Fibroblast of lung (primary cell): ENCODE results near the gene ZSCAN20. TPM values are rescaled to one million over a fixed set of nuclear protein-coding genes. Genes with fewer than 3 reads are reported as not detected.

ENCODE experiments used
- DNase-seq, 2 donors: peaks; one replicate each; pipeline versions ENCODE4 v3.0.0 to v3.0.0-alpha.2; 2010; ENCODE audit warnings: low read depth in 2 of 2
- H2AFZ ChIP-seq: 2 replicates; pipeline ENCODE4 v1.5.1; 2012; ENCODE audit warnings: low read length, control low read depth, inconsistent platforms
- H3K27ac ChIP-seq: 2 replicates; pipeline ENCODE4 v1.5.1; 2011; ENCODE audit warnings: low read length, control low read depth; ENCODE audit not compliant: insufficient read depth
- H3K27me3 ChIP-seq: 2 replicates; pipeline ENCODE4 v1.5.1; 2011; ENCODE audit warnings: mild to moderate bottlenecking, low read length; ENCODE audit not compliant: control insufficient read depth, insufficient read depth
- H3K36me3 ChIP-seq: 2 replicates; pipeline ENCODE4 v1.5.1; 2011; ENCODE audit warnings: low read length; ENCODE audit not compliant: control insufficient read depth, insufficient read depth
- H3K4me1 ChIP-seq: 2 replicates; pipeline ENCODE4 v1.5.1; 2011; ENCODE audit warnings: low read length; ENCODE audit not compliant: control insufficient read depth, insufficient read depth; ENCODE audit errors: extremely low read depth
- H3K4me2 ChIP-seq: 2 replicates; pipeline ENCODE4 v1.5.1; 2011; ENCODE audit warnings: low read length, control low read depth; ENCODE audit not compliant: insufficient read depth; ENCODE audit errors: extremely low read depth
- H3K4me3 ChIP-seq, 4 experiments: fragments of 200-600 bp in 1 of 4; sonication (generic) in 1 of 4; replicated peaks in 1 of 4; 2 replicates each; pipeline ENCODE4 v1.5.1; 2011 to 2016; ENCODE audit warnings: low read length in 4 of 4, low read depth in 3 of 4, mild to moderate bottlenecking in 3 of 4, control low read depth in 2 of 4, inconsistent platforms in 1 of 4, mixed read lengths in 1 of 4; ENCODE audit not compliant: insufficient read depth in 1 of 4; ENCODE audit errors: control extremely low read depth in 1 of 4
- H3K79me2 ChIP-seq: 2 replicates; pipeline ENCODE4 v1.5.1; 2012; ENCODE audit warnings: mild to moderate bottlenecking, low read length, inconsistent platforms; ENCODE audit not compliant: control insufficient read depth, insufficient read depth
- H3K9ac ChIP-seq: 2 replicates; pipeline ENCODE4 v1.5.1; 2011; ENCODE audit warnings: mild to moderate bottlenecking, low read length, control low read depth; ENCODE audit not compliant: insufficient read depth
- H3K9me3 ChIP-seq: 2 replicates; pipeline ENCODE4 v1.5.1; 2012; ENCODE audit warnings: low read depth, low read length; ENCODE audit not compliant: control insufficient read depth, insufficient read depth
- H4K20me1 ChIP-seq: 2 replicates; pipeline ENCODE4 v1.5.1; 2011; ENCODE audit warnings: low read length; ENCODE audit not compliant: control insufficient read depth, insufficient read depth; ENCODE audit errors: extremely low read depth
- EZH2 ChIP-seq: IDR thresholded peaks from 2 replicates; pipeline ENCODE4 v1.5.1; 2012; ENCODE audit warnings: low read length, control low read depth, mild to moderate bottlenecking; ENCODE audit errors: missing control alignments
- polyA plus RNA-seq, 2 donors: library from polyadenylated mRNA; depleted of rRNA in 1 of 2; stranded (reverse) in 1 of 2; unstranded in 1 of 2; fragments of >200 nt; gene quantifications; 2 replicates each; pipeline ENCODE4 v1.2.1, GENCODE V29; 2011 to 2012; ENCODE audit warnings: missing spikeins in 1 of 2
- total RNA-seq: library from RNA; depleted of rRNA; stranded (reverse); fragments of >200 nt; gene quantifications from 2 replicates; pipeline ENCODE4 v1.2.1, GENCODE V29; 2014
- TF ChIP-seq, protein P1 (sequence below), 2 donors: IDR thresholded peaks in 1 of 2; conservative IDR thresholded peaks in 1 of 2; 1 replicate in 1 of 2; 2 replicates in 1 of 2; pipeline ENCODE4 v1.5.1; 2011 to 2012; ENCODE audit warnings: low read length in 2 of 2, control low read depth in 1 of 2, inconsistent platforms in 1 of 2, low read depth in 1 of 2, mild to moderate bottlenecking in 1 of 2

ZSCAN20 gene
- total and polyA plus RNA-seq, 2 donors (not counting 1 experiment from before 2014, with no cell fraction given): 3.1 to 13.0 TPM

DNA sequence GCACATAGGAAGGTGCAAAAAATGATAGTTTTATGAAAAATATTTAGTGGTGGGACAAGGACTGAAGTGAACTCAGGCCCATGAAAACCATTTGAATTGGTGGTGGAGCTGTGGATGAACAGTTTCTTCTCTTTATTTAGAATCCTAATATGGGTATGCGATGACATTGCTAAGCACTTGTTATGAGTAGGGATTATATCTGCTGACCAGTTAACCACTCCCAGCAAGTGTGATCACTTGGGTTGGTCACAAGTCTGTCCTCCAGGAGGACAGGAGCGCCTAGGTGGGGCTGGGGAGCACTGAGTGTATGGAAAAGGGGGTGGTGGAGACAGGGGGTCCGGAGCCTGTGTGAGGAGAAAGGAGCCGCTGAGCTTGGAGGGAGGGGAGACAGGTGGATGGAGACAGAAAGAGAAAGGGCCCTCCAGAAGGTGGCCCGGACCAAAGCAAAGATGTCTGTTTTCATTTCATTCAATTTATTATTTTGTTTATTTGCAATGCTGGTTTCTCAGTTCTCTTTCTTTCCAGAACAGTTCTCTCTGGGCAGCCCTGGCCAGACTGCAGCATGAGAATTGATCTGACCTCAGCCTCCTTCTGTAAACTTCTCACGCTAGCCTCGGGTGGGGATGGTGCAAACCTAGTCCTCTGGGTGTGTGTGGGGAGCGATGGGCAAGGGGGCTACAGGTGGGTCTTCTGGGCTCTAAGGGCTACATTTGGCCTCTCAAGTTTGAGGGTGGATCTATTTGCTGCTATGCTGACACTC lies 9.9 kb upstream of the ZSCAN20 start:
- H2AFZ ChIP-seq: no peak overlapping the region
- no peak overlapping the region for H3K4me3 ChIP-seq
- no peaks in the 10 kb centered on the region for H3K9me3 ChIP-seq
- H3K36me3 ChIP-seq: no peaks in the 10 kb centered on the region
- peaks cover 11% of the 10 kb centered on the region for H3K4me1 ChIP-seq
- no peak overlapping the region for H3K4me2 ChIP-seq
- no peaks in the 10 kb centered on the region for H3K27me3 ChIP-seq
- no peak for TF ChIP-seq EZH2
- TF ChIP-seq, protein P1, sequence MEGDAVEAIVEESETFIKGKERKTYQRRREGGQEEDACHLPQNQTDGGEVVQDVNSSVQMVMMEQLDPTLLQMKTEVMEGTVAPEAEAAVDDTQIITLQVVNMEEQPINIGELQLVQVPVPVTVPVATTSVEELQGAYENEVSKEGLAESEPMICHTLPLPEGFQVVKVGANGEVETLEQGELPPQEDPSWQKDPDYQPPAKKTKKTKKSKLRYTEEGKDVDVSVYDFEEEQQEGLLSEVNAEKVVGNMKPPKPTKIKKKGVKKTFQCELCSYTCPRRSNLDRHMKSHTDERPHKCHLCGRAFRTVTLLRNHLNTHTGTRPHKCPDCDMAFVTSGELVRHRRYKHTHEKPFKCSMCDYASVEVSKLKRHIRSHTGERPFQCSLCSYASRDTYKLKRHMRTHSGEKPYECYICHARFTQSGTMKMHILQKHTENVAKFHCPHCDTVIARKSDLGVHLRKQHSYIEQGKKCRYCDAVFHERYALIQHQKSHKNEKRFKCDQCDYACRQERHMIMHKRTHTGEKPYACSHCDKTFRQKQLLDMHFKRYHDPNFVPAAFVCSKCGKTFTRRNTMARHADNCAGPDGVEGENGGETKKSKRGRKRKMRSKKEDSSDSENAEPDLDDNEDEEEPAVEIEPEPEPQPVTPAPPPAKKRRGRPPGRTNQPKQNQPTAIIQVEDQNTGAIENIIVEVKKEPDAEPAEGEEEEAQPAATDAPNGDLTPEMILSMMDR (conservative IDR thresholded peaks at IDR 0.05 in 1 of 2, IDR thresholded peaks at IDR 0.05 in 1 of 2; ENCODE audit: low read depth in 1 of 2, low read length in 2 of 2): no peak
- no peaks in the 10 kb centered on the region for H4K20me1 ChIP-seq
- H3K27ac ChIP-seq: no peak overlapping the region
- DNase-seq: no peak
- no peaks in the 10 kb centered on the region for H3K79me2 ChIP-seq
- H3K9ac ChIP-seq: no peak overlapping the region

DNA sequence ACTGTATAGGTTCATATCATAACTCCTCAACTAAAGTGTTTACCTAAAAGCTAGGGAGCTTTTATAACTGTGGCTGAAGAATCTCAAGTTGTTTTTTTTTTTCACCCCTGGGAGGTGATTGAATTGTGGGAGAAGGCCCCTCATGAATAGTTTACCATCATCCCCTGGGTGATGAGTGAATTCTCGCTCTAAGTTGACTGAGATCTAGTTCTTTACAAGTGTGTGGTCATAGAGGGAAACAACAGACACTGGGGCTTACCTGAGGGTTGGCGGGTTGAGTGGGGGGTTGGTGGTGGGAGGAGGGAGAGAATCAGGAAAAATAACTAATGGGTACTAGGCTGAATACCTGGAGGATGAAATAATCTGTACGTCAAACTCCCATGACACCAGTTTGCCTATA lies 7.9 kb upstream of the ZSCAN20 start:
- TF ChIP-seq, protein P1 (conservative IDR thresholded peaks at IDR 0.05 in 1 of 2, IDR thresholded peaks at IDR 0.05 in 1 of 2; ENCODE audit: low read depth in 1 of 2, low read length in 2 of 2): no peak
- no peak for TF ChIP-seq EZH2
- H3K79me2 ChIP-seq: no peaks in the 10 kb centered on the region
- no peak overlapping the region for H2AFZ ChIP-seq
- H3K4me2 ChIP-seq: no peak overlapping the region
- H3K9ac ChIP-seq: no peak overlapping the region
- no peaks in the 10 kb centered on the region for H3K36me3 ChIP-seq
- H4K20me1 ChIP-seq: no peaks in the 10 kb centered on the region
- H3K4me1 ChIP-seq: peaks cover 5% of the 10 kb centered on the region
- H3K27me3 ChIP-seq: no peaks in the 10 kb centered on the region
- no peak for DNase-seq
- no peaks in the 10 kb centered on the region for H3K9me3 ChIP-seq
- H3K27ac ChIP-seq: no peak overlapping the region
- no peak overlapping the region for H3K4me3 ChIP-seq

DNA sequence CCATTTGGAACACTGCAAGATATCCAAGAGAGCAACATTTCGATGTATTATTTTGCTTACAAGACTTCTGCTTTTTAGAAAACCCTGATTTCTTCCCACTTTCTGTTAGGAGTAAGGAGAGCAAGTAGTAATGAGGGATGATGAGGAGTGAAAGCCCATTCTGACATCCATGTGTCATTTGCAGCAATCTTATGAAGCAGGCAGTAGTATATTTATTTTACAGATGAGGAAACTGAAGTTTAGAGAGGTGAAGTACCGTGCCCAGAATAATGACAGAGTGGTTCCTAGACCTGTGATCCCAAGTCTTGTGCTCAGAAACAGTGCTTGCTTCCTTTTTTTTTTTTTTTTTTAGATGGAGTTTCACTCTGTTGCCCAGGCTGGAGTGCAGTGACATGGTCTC lies 7.1 kb upstream of the ZSCAN20 start:
- Histone ChIP-seq H3K9me3 (no peaks in the 10 kb centered on the region), H2AFZ (no peak overlapping the region), H3K4me2 (no peak overlapping the region), H3K9ac (no peak overlapping the region), H3K4me1 (peaks cover 4% of the 10 kb centered on the region), H3K27ac (no peak overlapping the region), H3K36me3 (no peaks in the 10 kb centered on the region), H3K79me2 (no peaks in the 10 kb centered on the region), H4K20me1 (no peaks in the 10 kb centered on the region), H3K4me3 (no peak overlapping the region), H3K27me3 (no peaks in the 10 kb centered on the region)
- TF ChIP-seq EZH2: no peak
- TF ChIP-seq, protein P1 (conservative IDR thresholded peaks at IDR 0.05 in 1 of 2, IDR thresholded peaks at IDR 0.05 in 1 of 2; ENCODE audit: low read depth in 1 of 2, low read length in 2 of 2): no peak
- no peak for DNase-seq
